WERI-Rb-1 (cell line): ENCODE results near the gene ACOT4.
"Not testable (repeated sequence)": the region's sequence is repeated elsewhere in the genome, so short reads cannot be mapped to it uniquely, and the experiment has no call there.

Experiments used
- DNase-seq: peaks from one replicate; pipeline ENCODE4 v3.0.0-alpha.2; 2020
- H3K27ac ChIP-seq: fragments of 250-450 bp; sonication (Bioruptor Pico); 2 replicates; pipeline ENCODE4 v1.5.1; 2020; ENCODE audit warnings: mild to moderate bottlenecking, moderate library complexity
- H3K27me3 ChIP-seq: fragments of 250-450 bp; sonication (Bioruptor Pico); 2 replicates; pipeline ENCODE4 v1.5.1; 2021; ENCODE audit warnings: mild to moderate bottlenecking, low read depth, moderate library complexity; ENCODE audit not compliant: insufficient read depth, severe bottlenecking
- H3K36me3 ChIP-seq: fragments of 250-450 bp; sonication (Bioruptor Pico); 2 replicates; pipeline ENCODE4 v1.5.1; 2020; ENCODE audit warnings: mild to moderate bottlenecking, moderate library complexity
- H3K4me3 ChIP-seq: 2 replicates; pipeline ENCODE4 v1.5.1; 2011; ENCODE audit warnings: low read depth, mild to moderate bottlenecking, control low read depth, low read length
- H3K9me3 ChIP-seq: fragments of 250-450 bp; sonication (Bioruptor Pico); 2 replicates; pipeline ENCODE4 v1.5.1; 2021; ENCODE audit warnings: mild to moderate bottlenecking, moderate library complexity; ENCODE audit not compliant: severe bottlenecking
- TF ChIP-seq, protein P1 (sequence below): IDR thresholded peaks from 2 replicates; pipeline ENCODE4 v1.5.1; 2011; ENCODE audit warnings: low read depth, mild to moderate bottlenecking, control low read depth, inconsistent platforms, low read length

Gene ACOT4

DNA sequence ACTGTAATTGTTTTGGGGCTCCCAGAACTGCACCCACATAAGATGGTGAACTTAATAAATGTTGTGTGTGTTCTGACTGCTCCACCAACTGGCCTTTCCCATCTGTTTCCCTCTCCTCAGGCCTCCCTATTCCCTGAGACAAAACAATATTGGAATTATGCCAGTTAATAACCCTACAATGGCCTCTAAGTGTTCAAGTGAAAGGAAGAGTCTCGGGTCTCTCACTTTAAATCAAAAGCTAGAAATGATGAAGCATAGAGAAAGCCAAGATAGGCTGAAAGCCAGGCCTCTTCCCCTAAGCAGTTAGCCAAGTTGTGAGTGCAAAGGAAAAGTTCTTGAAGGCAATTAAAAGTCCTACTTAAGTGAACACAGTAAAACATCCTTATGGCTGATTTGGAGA lies 34.0 kb downstream of the ACOT4 start:
- TF ChIP-seq, protein P1, sequence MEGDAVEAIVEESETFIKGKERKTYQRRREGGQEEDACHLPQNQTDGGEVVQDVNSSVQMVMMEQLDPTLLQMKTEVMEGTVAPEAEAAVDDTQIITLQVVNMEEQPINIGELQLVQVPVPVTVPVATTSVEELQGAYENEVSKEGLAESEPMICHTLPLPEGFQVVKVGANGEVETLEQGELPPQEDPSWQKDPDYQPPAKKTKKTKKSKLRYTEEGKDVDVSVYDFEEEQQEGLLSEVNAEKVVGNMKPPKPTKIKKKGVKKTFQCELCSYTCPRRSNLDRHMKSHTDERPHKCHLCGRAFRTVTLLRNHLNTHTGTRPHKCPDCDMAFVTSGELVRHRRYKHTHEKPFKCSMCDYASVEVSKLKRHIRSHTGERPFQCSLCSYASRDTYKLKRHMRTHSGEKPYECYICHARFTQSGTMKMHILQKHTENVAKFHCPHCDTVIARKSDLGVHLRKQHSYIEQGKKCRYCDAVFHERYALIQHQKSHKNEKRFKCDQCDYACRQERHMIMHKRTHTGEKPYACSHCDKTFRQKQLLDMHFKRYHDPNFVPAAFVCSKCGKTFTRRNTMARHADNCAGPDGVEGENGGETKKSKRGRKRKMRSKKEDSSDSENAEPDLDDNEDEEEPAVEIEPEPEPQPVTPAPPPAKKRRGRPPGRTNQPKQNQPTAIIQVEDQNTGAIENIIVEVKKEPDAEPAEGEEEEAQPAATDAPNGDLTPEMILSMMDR: no peak
- Histone ChIP-seq H3K27ac (no peak overlapping the region), H3K36me3 (no peaks in the 10 kb centered on the region), H3K4me3 (no peak overlapping the region), H3K9me3 (no peaks in the 10 kb centered on the region), H3K27me3 (no peaks in the 10 kb centered on the region)
- DNase-seq: no peak

DNA sequence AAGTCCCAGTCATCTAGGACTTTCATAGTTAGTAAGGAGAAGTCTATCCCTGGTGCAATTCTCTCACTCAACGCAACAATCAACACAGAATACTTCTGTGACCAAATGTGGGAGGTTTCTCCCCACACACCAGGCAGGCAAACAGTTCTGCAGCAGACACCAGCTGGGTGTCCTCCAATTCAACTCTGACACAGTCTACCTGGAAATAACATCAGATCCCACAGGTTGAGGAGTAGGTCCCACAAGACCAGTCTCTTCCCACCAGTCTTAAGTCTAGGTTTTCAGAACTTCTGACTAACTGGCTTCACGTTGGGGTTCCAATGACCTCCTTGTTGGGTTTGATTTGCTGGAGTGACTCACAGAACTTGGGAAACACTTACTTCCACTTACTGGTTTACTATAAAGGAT lies 35.5 kb downstream of the ACOT4 start:
- Histone ChIP-seq H3K36me3 (no peaks in the 10 kb centered on the region), H3K27ac (no peak overlapping the region), H3K9me3 (no peaks in the 10 kb centered on the region), H3K4me3 (no peak overlapping the region), H3K27me3 (no peaks in the 10 kb centered on the region)
- DNase-seq: no peak
- TF ChIP-seq, protein P1: no peak

DNA sequence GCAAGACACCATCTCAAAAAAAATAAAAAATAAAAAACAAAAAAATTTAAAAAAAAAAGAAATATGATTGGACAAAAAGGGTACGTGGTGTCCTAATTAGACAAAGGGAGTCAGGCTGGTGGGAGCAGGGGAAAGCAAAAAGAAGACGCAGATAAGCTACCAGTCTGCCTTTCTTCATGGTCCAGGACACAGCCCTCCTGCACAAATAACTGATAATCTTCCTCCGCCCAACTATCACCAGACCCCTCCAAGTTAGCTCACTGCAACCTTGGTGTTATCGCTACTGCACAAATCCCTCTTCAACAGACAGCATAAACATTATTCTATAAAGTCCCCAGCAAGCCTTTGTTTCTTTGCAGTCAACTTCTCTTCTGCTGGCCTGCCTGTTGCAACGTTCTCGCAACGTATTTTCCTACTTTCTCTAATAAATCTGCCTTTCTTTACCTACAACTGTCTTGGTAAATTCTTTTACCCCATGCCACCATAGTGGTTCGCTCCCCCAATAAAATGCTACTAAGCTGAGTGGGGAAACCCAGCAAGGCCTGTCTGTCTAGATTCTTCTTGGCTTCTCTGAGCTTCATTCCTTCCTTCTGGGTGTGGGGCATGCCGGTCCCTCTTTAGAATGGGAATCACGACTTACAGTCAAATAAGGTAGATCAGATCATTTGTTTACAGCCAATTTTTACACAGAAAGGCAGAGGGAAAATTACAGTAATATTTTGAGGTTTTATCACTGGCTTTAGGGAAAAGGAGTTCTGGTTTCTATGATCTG lies 38.5 kb downstream of the ACOT4 start:
- Histone ChIP-seq H3K27ac (no peak overlapping the region), H3K4me3 (no peak overlapping the region), H3K9me3 (no peaks in the 10 kb centered on the region), H3K27me3 (no peaks in the 10 kb centered on the region), H3K36me3 (no peaks in the 10 kb centered on the region)
- DNase-seq: no peak
- TF ChIP-seq, protein P1: no peak

DNA sequence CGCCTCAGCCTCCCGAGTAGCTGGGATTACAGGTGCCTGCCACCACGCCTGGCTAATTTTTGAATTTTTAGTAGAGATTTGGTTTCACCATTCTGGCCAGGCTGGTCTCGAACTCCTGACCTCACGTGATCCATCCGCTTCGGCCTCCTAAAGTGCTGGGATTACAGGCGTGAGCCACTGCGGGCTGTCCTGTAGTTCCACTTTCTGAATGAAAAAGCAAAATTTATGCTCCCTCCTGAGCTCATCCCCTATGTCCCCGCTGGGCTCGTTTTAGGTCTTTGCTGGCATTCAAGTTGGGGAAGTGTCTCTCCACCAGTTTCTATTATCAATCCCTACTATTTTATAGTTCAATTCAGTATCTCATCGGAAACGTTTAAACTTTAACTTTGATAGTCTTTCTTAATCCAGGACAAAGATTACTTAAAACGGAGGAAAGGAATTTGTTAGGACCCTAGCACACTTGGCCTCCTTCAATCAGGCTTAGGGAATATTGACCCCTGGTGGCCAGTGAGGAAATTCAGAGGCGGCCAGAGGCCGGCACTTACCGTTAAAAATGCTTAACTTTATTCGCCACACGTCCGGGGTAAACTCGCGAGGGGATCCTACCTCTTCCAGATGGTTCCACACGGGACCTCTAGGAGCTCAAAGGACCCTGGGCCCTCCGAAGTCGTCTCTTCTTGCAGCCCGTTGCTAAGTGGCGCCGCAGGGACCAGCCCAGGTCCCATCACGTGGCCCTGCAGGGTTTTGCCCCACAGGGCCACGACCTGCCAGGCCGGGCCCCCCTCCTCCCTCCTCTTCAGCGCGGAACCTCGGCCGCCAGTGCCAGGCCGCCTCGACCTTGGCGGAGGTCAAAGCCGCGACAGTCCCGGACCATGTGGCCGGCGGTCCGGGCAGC lies 41.7 kb downstream of the ACOT4 start:
- Histone ChIP-seq H3K4me3 (peak overlapping the region; percentile 55), H3K27ac (no peak overlapping the region; the same call in 1 of the 2 replicates), H3K9me3 (no peaks in the 10 kb centered on the region), H3K36me3 (no peaks in the 10 kb centered on the region), H3K27me3 (no peaks in the 10 kb centered on the region)
- peak; percentile 60 for DNase-seq
- TF ChIP-seq, protein P1: peak; percentile 68; the same call in 1 of the 2 replicates

DNA sequence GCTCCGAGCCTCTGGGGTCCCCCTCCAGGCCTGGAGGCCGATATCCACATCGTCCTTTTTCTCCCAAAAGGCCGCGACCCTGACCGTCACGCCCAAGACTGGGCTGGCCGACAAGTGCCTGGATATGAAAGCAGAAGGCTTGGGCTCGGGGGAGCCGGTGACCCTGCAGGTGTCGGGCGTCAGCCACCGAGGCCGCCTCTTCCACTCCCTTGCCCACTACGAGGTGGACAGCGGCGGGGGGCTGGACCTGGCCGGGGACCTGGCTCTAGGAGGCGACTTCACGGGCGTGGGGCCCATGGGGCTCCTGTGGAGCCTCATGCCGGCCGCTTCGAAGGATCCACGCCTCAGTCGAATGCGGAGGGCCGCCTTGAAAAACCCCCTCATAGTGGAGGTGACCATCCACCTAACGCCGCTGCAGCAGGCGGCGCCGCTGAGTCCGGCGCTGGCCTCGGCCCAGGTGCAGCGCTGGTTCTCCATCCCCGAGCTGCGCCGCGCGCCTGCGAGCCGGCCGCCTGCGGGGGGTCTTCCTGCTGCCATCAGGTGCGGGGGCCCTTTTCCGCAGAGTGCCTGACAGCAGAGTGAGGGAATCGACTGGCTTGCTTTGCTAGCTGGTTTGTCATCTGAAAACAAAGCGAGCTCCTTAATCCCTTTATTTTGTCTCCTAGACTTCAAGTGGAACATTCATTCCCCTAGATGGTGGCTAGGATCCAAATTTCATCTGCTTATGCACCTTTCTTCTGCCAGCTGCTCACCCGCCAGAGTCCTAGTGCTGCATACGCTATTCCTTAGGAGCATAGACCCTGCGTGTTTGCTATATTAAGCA lies 42.5 kb downstream of the ACOT4 start:
- Histone ChIP-seq H3K4me3 (peak overlapping the region; percentile 55), H3K27me3 (no peaks in the 10 kb centered on the region), H3K36me3 (no peaks in the 10 kb centered on the region), H3K9me3 (no peaks in the 10 kb centered on the region), H3K27ac (peak overlapping the region; percentile 17)
- TF ChIP-seq, protein P1: peak; percentile 54
- DNase-seq: peak; percentile 45

DNA sequence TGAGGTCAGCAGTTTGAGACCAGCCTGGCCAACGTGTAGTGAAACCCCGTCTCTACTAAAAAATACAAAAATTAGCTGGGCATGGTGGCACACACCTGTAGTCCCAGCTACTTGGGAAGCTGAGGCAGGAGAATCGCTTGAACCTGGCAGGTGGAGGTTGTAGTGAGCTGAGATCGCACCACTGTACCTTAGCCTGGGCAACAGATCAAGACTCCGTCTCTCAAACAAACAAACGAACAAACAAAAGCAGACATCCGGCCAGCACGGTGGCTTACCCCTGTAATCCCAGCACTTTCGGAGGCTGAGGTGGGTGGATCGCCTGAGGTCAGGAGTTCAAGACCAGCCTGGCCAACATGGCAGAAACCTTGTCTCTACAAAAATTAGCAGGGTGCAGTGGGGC lies 44.7 kb downstream of the ACOT4 start:
- not testable (repeated sequence) for H3K36me3 ChIP-seq, H3K27me3 ChIP-seq, H3K9me3 ChIP-seq, H3K27ac ChIP-seq, DNase-seq, H3K4me3 ChIP-seq
